Measurements from ENCODE around the gene LMX1A. TPM values are rescaled to one million over a fixed set of nuclear protein-coding genes. Genes with fewer than 3 reads are reported as not detected.

The LMX1A gene
- total and polyA plus RNA-seq, 4 donors, result 0.05 to 0.17 TPM; not detected in 2

- H3K9ac ChIP-seq (ENCODE audit: low read depth in 1 of 2, low read length in 2 of 2), result no peak overlapping the region
- H3K4me3 ChIP-seq (ENCODE audit: low read depth in 1 of 3, low read length in 3 of 3), result no peak overlapping the region
- TF ChIP-seq TAF1 (conservative IDR thresholded peaks at IDR 0.05), result no peak
- TF ChIP-seq REST (IDR thresholded peaks at IDR 0.05), result no peak
- no peak for TF ChIP-seq JUND (IDR thresholded peaks at IDR 0.05)
- no peak for TF ChIP-seq SP1 (IDR thresholded peaks at IDR 0.05)
- TF ChIP-seq HNF4A (conservative IDR thresholded peaks at IDR 0.05), result no peak
- no peak for TF ChIP-seq GABPA (IDR thresholded peaks at IDR 0.05 in 1 of 2, conservative IDR thresholded peaks at IDR 0.05 in 1 of 2)
- no peak for TF ChIP-seq ZBTB33 (IDR thresholded peaks at IDR 0.05)
- no peak for TF ChIP-seq MAX (IDR thresholded peaks at IDR 0.05)
- TF ChIP-seq NR2F2 (IDR thresholded peaks at IDR 0.05), result no peak
- TF ChIP-seq FOXA2 (IDR thresholded peaks at IDR 0.05), result no peak
- TF ChIP-seq RAD21 (IDR thresholded peaks at IDR 0.05), result no peak
- no peak for TF ChIP-seq FOXA1 (IDR thresholded peaks at IDR 0.05)
- no peak for TF ChIP-seq YY1 (IDR thresholded peaks at IDR 0.05)
- no peak for TF ChIP-seq CTCF (IDR thresholded peaks at IDR 0.05; ENCODE audit: low read depth, low read length, missing input control)
- TF ChIP-seq ATF3 (IDR thresholded peaks at IDR 0.05), result no peak
- no peaks in the 10 kb centered on the region for H3K27me3 ChIP-seq (ENCODE audit: control insufficient read depth in 4 of 4, insufficient read depth in 4 of 4, low read length in 3 of 4)
- H3K9me3 ChIP-seq (ENCODE audit: control insufficient read depth in 4 of 4, low read length in 3 of 4), result no peaks in the 10 kb centered on the region
- H3K4me1 ChIP-seq (ENCODE audit: control insufficient read depth in 4 of 4, insufficient read depth in 4 of 4, low read length in 3 of 4), result peaks cover 0 to 2% (median 0%) of the 10 kb centered on the region in 4 donors
- no peak for DNase-seq (ENCODE audit: low spot score)
- no peaks in the 10 kb centered on the region for H3K36me3 ChIP-seq (ENCODE audit: control insufficient read depth in 4 of 4, insufficient read depth in 3 of 4, low read depth in 1 of 4, low read length in 3 of 4)
- WGBS, result 83% methylated on average over 11 of the region's 11 CpGs
- no peak overlapping the region for H3K27ac ChIP-seq (ENCODE audit: low read depth in 1 of 2, low read length in 2 of 2)
Measured at GRCh38 chr1:165162671-165163241, 193.8 kb downstream of the LMX1A start.

GRCh38 chr1:165161130-165161529 is 195.4 kb downstream of the LMX1A start:
- Histone ChIP-seq H3K4me1 (ENCODE audit: control insufficient read depth in 4 of 4, insufficient read depth in 4 of 4, low read length in 3 of 4) (peaks cover 0 to 2% (median 0%) of the 10 kb centered on the region in 4 donors), H3K9ac (ENCODE audit: low read depth in 1 of 2, low read length in 2 of 2) (no peak overlapping the region), H3K4me3 (ENCODE audit: low read depth in 1 of 3, low read length in 3 of 3) (no peak overlapping the region), H3K9me3 (ENCODE audit: control insufficient read depth in 4 of 4, low read length in 3 of 4) (no peaks in the 10 kb centered on the region), H3K36me3 (ENCODE audit: control insufficient read depth in 4 of 4, insufficient read depth in 3 of 4, low read depth in 1 of 4, low read length in 3 of 4) (no peaks in the 10 kb centered on the region), H3K27me3 (ENCODE audit: control insufficient read depth in 4 of 4, insufficient read depth in 4 of 4, low read length in 3 of 4) (no peaks in the 10 kb centered on the region), H3K27ac (ENCODE audit: low read depth in 1 of 2, low read length in 2 of 2) (no peak overlapping the region)
- WGBS, result 45% methylated on average over 4 of the region's 4 CpGs
- DNase-seq (ENCODE audit: low spot score), result no peak
- no peak for TF ChIP-seq ATF3 (IDR thresholded peaks at IDR 0.05)
- no peak for TF ChIP-seq SP1 (IDR thresholded peaks at IDR 0.05)
- no peak for TF ChIP-seq REST (IDR thresholded peaks at IDR 0.05)
- TF ChIP-seq MAX (IDR thresholded peaks at IDR 0.05), result no peak
- no peak for TF ChIP-seq FOXA1 (IDR thresholded peaks at IDR 0.05)
- no peak for TF ChIP-seq RAD21 (IDR thresholded peaks at IDR 0.05)
- no peak for TF ChIP-seq ZBTB33 (IDR thresholded peaks at IDR 0.05)
- TF ChIP-seq YY1 (IDR thresholded peaks at IDR 0.05), result no peak
- TF ChIP-seq HNF4A (conservative IDR thresholded peaks at IDR 0.05), result no peak

Data from liver (tissue), 9 donors.